Measurements from ENCODE around the gene ZNF519. TPM values are rescaled to one million over a fixed set of nuclear protein-coding genes. Genes with fewer than 3 reads are reported as not detected.
"Not testable (repeated sequence)": the region's sequence is repeated elsewhere in the genome, so short reads cannot be mapped to it uniquely, and the experiment has no call there.

ZNF519 gene
- 7.6 and 10.3 TPM in 2 replicates for total RNA-seq (2014; rRNA removed; shearing (Covaris generic))

- peak; percentile 96 for DNase-seq (ENCODE audit: low read depth)
Measured at GRCh38 chr18:14132271-14132700, at the start of gene ZNF519. Gene ZNF519, minus strand, starts transcription at chr18:14132435. Its CDS starts 158 bp downstream, at chr18:14132277.

- no peak for DNase-seq (ENCODE audit: low read depth)
Measured at GRCh38 chr18:14179306-14179705, 47.1 kb upstream of the ZNF519 start.

- peak; percentile 67 for DNase-seq (ENCODE audit: low read depth)
Measured at GRCh38 chr18:14178321-14179196, 46.3 kb upstream of the ZNF519 start.

- DNase-seq (ENCODE audit: low read depth), result not testable (repeated sequence)
Measured at GRCh38 chr18:14177540-14178320, 45.5 kb upstream of the ZNF519 start.

GRCh38 chr18:14175404-14175803 lies 43.2 kb upstream of the ZNF519 start:
- DNase-seq (ENCODE audit: low read depth), result not testable (repeated sequence)

- no peak for DNase-seq (ENCODE audit: low read depth)
Measured at GRCh38 chr18:14174706-14175085, 42.5 kb upstream of the ZNF519 start.

GRCh38 chr18:14174002-14174705 lies 41.9 kb upstream of the ZNF519 start:
- DNase-seq (ENCODE audit: low read depth), result not testable (repeated sequence)

GRCh38 chr18:14173116-14173951 lies 41.1 kb upstream of the ZNF519 start:
- not testable (repeated sequence) for DNase-seq (ENCODE audit: low read depth)

GRCh38 chr18:14172142-14173115 lies 40.2 kb upstream of the ZNF519 start:
- not testable (repeated sequence) for DNase-seq (ENCODE audit: low read depth)

GRCh38 chr18:14171301-14172141 lies 39.3 kb upstream of the ZNF519 start:
- not testable (repeated sequence) for DNase-seq (ENCODE audit: low read depth)

GRCh38 chr18:14170367-14171036 lies 38.3 kb upstream of the ZNF519 start:
- DNase-seq (ENCODE audit: low read depth), result not testable (repeated sequence)

GRCh38 chr18:14162915-14163314 lies 30.7 kb upstream of the ZNF519 start:
- not testable (repeated sequence) for DNase-seq (ENCODE audit: low read depth)

- not testable (repeated sequence) for DNase-seq (ENCODE audit: low read depth)
Measured at GRCh38 chr18:14151564-14152113, 19.4 kb upstream of the ZNF519 start.

GRCh38 chr18:14150766-14151165 lies 18.5 kb upstream of the ZNF519 start:
- not testable (repeated sequence) for DNase-seq (ENCODE audit: low read depth)

GRCh38 chr18:14149916-14150420 lies 17.7 kb upstream of the ZNF519 start:
- DNase-seq (ENCODE audit: low read depth), result not testable (repeated sequence)

- not testable (repeated sequence) for DNase-seq (ENCODE audit: low read depth)
Measured at GRCh38 chr18:14149121-14149850, 17.1 kb upstream of the ZNF519 start.
